ENCODE data around the gene NOVA1.

GRCh38 chr14:26597589-26598080 lies at the start of gene NOVA1:
- TF ChIP-seq, protein P1, sequence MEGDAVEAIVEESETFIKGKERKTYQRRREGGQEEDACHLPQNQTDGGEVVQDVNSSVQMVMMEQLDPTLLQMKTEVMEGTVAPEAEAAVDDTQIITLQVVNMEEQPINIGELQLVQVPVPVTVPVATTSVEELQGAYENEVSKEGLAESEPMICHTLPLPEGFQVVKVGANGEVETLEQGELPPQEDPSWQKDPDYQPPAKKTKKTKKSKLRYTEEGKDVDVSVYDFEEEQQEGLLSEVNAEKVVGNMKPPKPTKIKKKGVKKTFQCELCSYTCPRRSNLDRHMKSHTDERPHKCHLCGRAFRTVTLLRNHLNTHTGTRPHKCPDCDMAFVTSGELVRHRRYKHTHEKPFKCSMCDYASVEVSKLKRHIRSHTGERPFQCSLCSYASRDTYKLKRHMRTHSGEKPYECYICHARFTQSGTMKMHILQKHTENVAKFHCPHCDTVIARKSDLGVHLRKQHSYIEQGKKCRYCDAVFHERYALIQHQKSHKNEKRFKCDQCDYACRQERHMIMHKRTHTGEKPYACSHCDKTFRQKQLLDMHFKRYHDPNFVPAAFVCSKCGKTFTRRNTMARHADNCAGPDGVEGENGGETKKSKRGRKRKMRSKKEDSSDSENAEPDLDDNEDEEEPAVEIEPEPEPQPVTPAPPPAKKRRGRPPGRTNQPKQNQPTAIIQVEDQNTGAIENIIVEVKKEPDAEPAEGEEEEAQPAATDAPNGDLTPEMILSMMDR (IDR thresholded peaks at IDR 0.05; ENCODE audit: low read depth, low read length, poor library complexity, severe bottlenecking) = no peak
- TF ChIP-seq EZH2phosphoT487 (IDR thresholded peaks at IDR 0.05; ENCODE audit: borderline replicate concordance, low read length) = no peak
